Thymus (tissue), 11 donors: ENCODE measurements around the gene C1orf198. TPM values are rescaled to one million over a fixed set of nuclear protein-coding genes. Genes with fewer than 3 reads are reported as not detected.
"Not testable (repeated sequence)": the region's sequence is repeated elsewhere in the genome, so short reads cannot be mapped to it uniquely, and the experiment has no call there.

Source experiments
- DNase-seq, 9 donors: peaks; one replicate each; pipeline ENCODE4 v3.0.0-alpha.2; 2013; ENCODE audit warnings: low spot score in 9 of 9, low read depth in 6 of 9, missing footprints in 1 of 9
- H3K27ac ChIP-seq, 2 donors: one replicate each; pipeline ENCODE4 v1.5.1; 2013; ENCODE audit warnings: control low read depth in 1 of 2, low read depth in 1 of 2, low read length in 1 of 2, mild to moderate bottlenecking in 1 of 2, moderate library complexity in 1 of 2
- H3K27me3 ChIP-seq, 2 donors: one replicate each; pipeline ENCODE4 v1.5.1; 2013; ENCODE audit warnings: low read length in 1 of 2; ENCODE audit not compliant: control insufficient read depth in 2 of 2, insufficient read depth in 1 of 2
- H3K36me3 ChIP-seq, 2 donors: one replicate each; pipeline ENCODE4 v1.5.1; 2013; ENCODE audit warnings: low read length in 1 of 2, mild to moderate bottlenecking in 1 of 2, moderate library complexity in 1 of 2; ENCODE audit not compliant: control insufficient read depth in 2 of 2, insufficient read depth in 2 of 2
- H3K4me1 ChIP-seq, 2 donors: one replicate each; pipeline ENCODE4 v1.5.1; 2013; ENCODE audit warnings: low read length in 2 of 2; ENCODE audit not compliant: control insufficient read depth in 2 of 2, insufficient read depth in 2 of 2
- H3K4me3 ChIP-seq, 2 donors: one replicate each; pipeline ENCODE4 v1.5.1; 2013; ENCODE audit warnings: low read length in 2 of 2, control low read depth in 1 of 2, mild to moderate bottlenecking in 1 of 2
- H3K9me3 ChIP-seq, 2 donors: one replicate each; pipeline ENCODE4 v1.5.1; 2013; ENCODE audit warnings: low read length in 1 of 2, mild to moderate bottlenecking in 1 of 2; ENCODE audit not compliant: control insufficient read depth in 2 of 2, insufficient read depth in 1 of 2
- WGBS: extraction: QIAGEN DNeasy Blood & Tissue Kit; methylation state at CpG from one replicate; pipeline ENCODE4 v1.1.7; 2013; 5-methylcytosine and 5-hydroxymethylcytosine counted together
- polyA plus RNA-seq: library from polyadenylated mRNA; stranded (reverse); fragments of 200-250 nt; gene quantifications from one replicate; pipeline ENCODE4 v1.2.3, GENCODE V29; 2013
- total RNA-seq: library from RNA; stranded (reverse); fragments of 120-200 nt; gene quantifications from one replicate; pipeline ENCODE4 v1.2.4, GENCODE V29; 2013
- donor health status: healthy.

Gene C1orf198
- total and polyA plus RNA-seq, 2 donors = 10.1 to 14.2 TPM

- Histone ChIP-seq H3K4me3 (no peak overlapping the region), H3K27me3 (no peaks in the 10 kb centered on the region), H3K4me1 (peaks cover 0 to 22% of the 10 kb centered on the region in 2 donors), H3K27ac (peak overlapping the region; percentile 47 to 84), H3K9me3 (no peaks in the 10 kb centered on the region), H3K36me3 (no peaks in the 10 kb centered on the region)
- 89% methylated on average over 14 of the region's 14 CpGs for WGBS
- peak in 1 of 9 donors; percentile 16 for DNase-seq
Observed at GRCh38 chr1:230849451-230850224, 18.7 kb downstream of the C1orf198 start.

GRCh38 chr1:230848235-230848634, 20.1 kb downstream of the C1orf198 start:
- Histone ChIP-seq H3K9me3 (no peaks in the 10 kb centered on the region), H3K4me1 (peaks cover 0 to 22% of the 10 kb centered on the region in 2 donors), H3K27me3 (no peaks in the 10 kb centered on the region), H3K36me3 (no peaks in the 10 kb centered on the region), H3K4me3 (no peak overlapping the region), H3K27ac (no peak overlapping the region)
- DNase-seq = no peak
- 98% methylated on average over 3 of the region's 3 CpGs for WGBS

GRCh38 chr1:230845184-230845583, 23.1 kb downstream of the C1orf198 start:
- not testable (repeated sequence) for H3K9me3 ChIP-seq, H3K36me3 ChIP-seq, H3K4me3 ChIP-seq, H3K27me3 ChIP-seq, H3K27ac ChIP-seq, DNase-seq
- 96% methylated on average over 7 of the region's 7 CpGs for WGBS
- H3K4me1 ChIP-seq = peaks cover 0 to 18% of the 10 kb centered on the region in 2 donors

GRCh38 chr1:230844561-230844960, 23.8 kb downstream of the C1orf198 start:
- DNase-seq = no peak
- over 99% methylated on average over 4 of the region's 4 CpGs for WGBS
- Histone ChIP-seq H3K4me1 (peaks cover 0 to 11% of the 10 kb centered on the region in 2 donors), H3K36me3 (no peaks in the 10 kb centered on the region), H3K9me3 (no peaks in the 10 kb centered on the region), H3K4me3 (no peak overlapping the region), H3K27ac (no peak overlapping the region), H3K27me3 (no peaks in the 10 kb centered on the region)

GRCh38 chr1:230843503-230844309, 24.6 kb downstream of the C1orf198 start:
- 97% methylated on average over 28 of the region's 28 CpGs for WGBS
- no peaks in the 10 kb centered on the region for H3K27me3 ChIP-seq
- peaks cover 0 to 3% of the 10 kb centered on the region in 2 donors for H3K4me1 ChIP-seq
- no peak overlapping the region for H3K4me3 ChIP-seq
- no peak for DNase-seq
- H3K9me3 ChIP-seq = no peaks in the 10 kb centered on the region
- no peaks in the 10 kb centered on the region for H3K36me3 ChIP-seq
- H3K27ac ChIP-seq = no peak overlapping the region

- H3K36me3 ChIP-seq = no peaks in the 10 kb centered on the region
- H3K9me3 ChIP-seq = no peaks in the 10 kb centered on the region
- peaks cover 0 to 2% of the 10 kb centered on the region in 2 donors for H3K4me1 ChIP-seq
- no peak overlapping the region for H3K27ac ChIP-seq
- no peak for DNase-seq
- no peak overlapping the region for H3K4me3 ChIP-seq
- H3K27me3 ChIP-seq = no peaks in the 10 kb centered on the region
- WGBS = 97% methylated on average over 8 of the region's 8 CpGs
Observed at GRCh38 chr1:230842801-230843200, 25.5 kb downstream of the C1orf198 start.

GRCh38 chr1:230839173-230839572, 29.1 kb downstream of the C1orf198 start:
- DNase-seq = no peak
- H3K36me3 ChIP-seq = no peaks in the 10 kb centered on the region
- WGBS = 95% methylated on average over 10 of the region's 10 CpGs
- H3K27me3 ChIP-seq = no peaks in the 10 kb centered on the region
- no peaks in the 10 kb centered on the region for H3K4me1 ChIP-seq
- H3K4me3 ChIP-seq = no peak overlapping the region
- H3K9me3 ChIP-seq = no peaks in the 10 kb centered on the region
- no peak overlapping the region for H3K27ac ChIP-seq

- H3K4me3 ChIP-seq = no peak overlapping the region
- no peak overlapping the region for H3K27ac ChIP-seq
- no peak for DNase-seq
- H3K9me3 ChIP-seq = no peaks in the 10 kb centered on the region
- no peaks in the 10 kb centered on the region for H3K4me1 ChIP-seq
- H3K36me3 ChIP-seq = no peaks in the 10 kb centered on the region
- 96% methylated on average over 5 of the region's 5 CpGs for WGBS
- H3K27me3 ChIP-seq = no peaks in the 10 kb centered on the region
Observed at GRCh38 chr1:230836793-230837192, 31.5 kb downstream of the C1orf198 start.

- Histone ChIP-seq H3K4me3 (no peak overlapping the region), H3K4me1 (no peaks in the 10 kb centered on the region), H3K36me3 (no peaks in the 10 kb centered on the region), H3K27me3 (no peaks in the 10 kb centered on the region), H3K9me3 (no peaks in the 10 kb centered on the region), H3K27ac (no peak overlapping the region)
- 97% methylated on average over 5 of the region's 5 CpGs for WGBS
- DNase-seq = no peak
Observed at GRCh38 chr1:230836347-230836746, 32.0 kb downstream of the C1orf198 start.
